Measurements from ENCODE around the gene ARFIP2. TPM values are rescaled to one million over a fixed set of nuclear protein-coding genes. Genes with fewer than 3 reads are reported as not detected.

ARFIP2 gene
- polyA plus RNA-seq, 1 of the 3 experiments (the other 2 are of a cell fraction), result 128 TPM

DNA sequence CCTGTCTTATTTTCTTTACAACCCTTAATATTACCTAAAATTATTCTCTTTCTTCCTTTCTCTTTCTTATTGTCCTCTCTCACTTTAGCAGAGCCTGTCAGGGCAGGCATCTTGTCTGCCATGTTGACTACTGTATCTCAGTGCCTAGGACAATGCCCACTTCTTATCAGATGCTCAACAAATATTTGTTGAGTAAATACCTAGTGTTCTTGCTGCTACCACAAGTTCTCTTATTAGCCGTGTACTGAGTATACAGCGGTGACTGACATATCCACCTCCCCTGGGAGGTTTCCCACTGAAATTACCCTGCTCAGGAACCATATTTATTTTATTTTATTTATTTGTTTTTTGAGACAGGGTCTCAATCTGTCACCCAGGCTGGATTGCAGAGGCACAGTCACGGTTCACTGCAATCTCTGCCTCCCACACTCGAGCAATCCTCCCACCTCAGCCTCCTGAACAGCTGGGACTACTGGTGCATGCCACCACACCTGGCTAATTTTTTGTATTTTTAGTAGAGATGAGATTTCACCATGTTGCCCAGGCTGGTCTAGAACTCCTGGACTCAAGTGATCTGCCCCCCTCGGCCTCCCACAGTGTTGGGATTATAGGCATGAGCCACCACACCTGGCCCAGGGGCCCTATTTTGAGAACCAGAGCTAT is 47.0 kb downstream of the ARFIP2 start:
- Histone ChIP-seq H3K9ac (no peak overlapping the region), H3K4me1 (ENCODE audit: control insufficient read depth in 1 of 2, insufficient read depth in 2 of 2, low read depth in 1 of 2, low read length in 1 of 2) (peaks cover 0 to 1% of the 10 kb centered on the region in 2 experiments; a peak in 1 of 4 replicates), H3K27me3 (ENCODE audit: insufficient read depth) (no peaks in the 10 kb centered on the region), H2AFZ (ENCODE audit: low read depth) (no peak overlapping the region), H3K79me2 (ENCODE audit: insufficient read depth) (no peaks in the 10 kb centered on the region), H3K4me2 (no peak overlapping the region), H3K27ac (ENCODE audit: low read depth in 2 of 2, low read length in 1 of 2) (no peak overlapping the region), H3K9me3 (no peaks in the 10 kb centered on the region), H4K20me1 (ENCODE audit: insufficient read depth) (no peaks in the 10 kb centered on the region), H3K36me3 (replicated peaks in 1 of 2; ENCODE audit: control insufficient read depth in 1 of 2, insufficient read depth in 2 of 2, low read length in 1 of 2) (no peaks in the 10 kb centered on the region), H3F3A (replicated peaks; ENCODE audit: insufficient read depth) (no peaks in the 10 kb centered on the region), H3K4me3 (ENCODE audit: low read depth in 2 of 2, low read length in 1 of 2) (no peak overlapping the region), H3K9me2 (no peaks in the 10 kb centered on the region)
- no peak for DNase-seq
- CTCF ChIA-PET, result interaction anchor here (3.0 kb wide), 1 partner anchor 9 kb away, joined by 16 read pairs; no protein-coding TSS in a partner anchor
- TF ChIP-seq GATA2 (CRISPR knock-in tag; IDR thresholded peaks at IDR 0.05), result no peak
- TF ChIP-seq YY1 (IDR thresholded peaks at IDR 0.05; ENCODE audit: low read depth), result no peak
- no peak for TF ChIP-seq SMC3 (IDR thresholded peaks at IDR 0.05; ENCODE audit: low read depth, low read length)
- TF ChIP-seq EP300 (IDR thresholded peaks at IDR 0.05; ENCODE audit: borderline replicate concordance in 1 of 2, low read depth in 1 of 2, low read length in 1 of 2), result no peak
- no peak for TF ChIP-seq POLR2AphosphoS5 (IDR thresholded peaks at IDR 0.05; ENCODE audit: low read depth, low read length)
- TF ChIP-seq MAX (IDR thresholded peaks at IDR 0.05; ENCODE audit: low read depth), result no peak
- TF ChIP-seq NFIC (IDR thresholded peaks at IDR 0.05; ENCODE audit: borderline replicate concordance), result no peak
- TF ChIP-seq CHD2 (IDR thresholded peaks at IDR 0.05; ENCODE audit: low read length, partially characterized antibody), result no peak
- TF ChIP-seq, protein P1, sequence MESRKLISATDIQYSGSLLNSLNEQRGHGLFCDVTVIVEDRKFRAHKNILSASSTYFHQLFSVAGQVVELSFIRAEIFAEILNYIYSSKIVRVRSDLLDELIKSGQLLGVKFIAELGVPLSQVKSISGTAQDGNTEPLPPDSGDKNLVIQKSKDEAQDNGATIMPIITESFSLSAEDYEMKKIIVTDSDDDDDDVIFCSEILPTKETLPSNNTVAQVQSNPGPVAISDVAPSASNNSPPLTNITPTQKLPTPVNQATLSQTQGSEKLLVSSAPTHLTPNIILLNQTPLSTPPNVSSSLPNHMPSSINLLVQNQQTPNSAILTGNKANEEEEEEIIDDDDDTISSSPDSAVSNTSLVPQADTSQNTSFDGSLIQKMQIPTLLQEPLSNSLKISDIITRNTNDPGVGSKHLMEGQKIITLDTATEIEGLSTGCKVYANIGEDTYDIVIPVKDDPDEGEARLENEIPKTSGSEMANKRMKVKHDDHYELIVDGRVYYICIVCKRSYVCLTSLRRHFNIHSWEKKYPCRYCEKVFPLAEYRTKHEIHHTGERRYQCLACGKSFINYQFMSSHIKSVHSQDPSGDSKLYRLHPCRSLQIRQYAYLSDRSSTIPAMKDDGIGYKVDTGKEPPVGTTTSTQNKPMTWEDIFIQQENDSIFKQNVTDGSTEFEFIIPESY (IDR thresholded peaks at IDR 0.05; ENCODE audit: borderline replicate concordance, low read depth), result no peak
- no peak for TF ChIP-seq JUND (IDR thresholded peaks at IDR 0.05)
- TF ChIP-seq, protein P2, sequence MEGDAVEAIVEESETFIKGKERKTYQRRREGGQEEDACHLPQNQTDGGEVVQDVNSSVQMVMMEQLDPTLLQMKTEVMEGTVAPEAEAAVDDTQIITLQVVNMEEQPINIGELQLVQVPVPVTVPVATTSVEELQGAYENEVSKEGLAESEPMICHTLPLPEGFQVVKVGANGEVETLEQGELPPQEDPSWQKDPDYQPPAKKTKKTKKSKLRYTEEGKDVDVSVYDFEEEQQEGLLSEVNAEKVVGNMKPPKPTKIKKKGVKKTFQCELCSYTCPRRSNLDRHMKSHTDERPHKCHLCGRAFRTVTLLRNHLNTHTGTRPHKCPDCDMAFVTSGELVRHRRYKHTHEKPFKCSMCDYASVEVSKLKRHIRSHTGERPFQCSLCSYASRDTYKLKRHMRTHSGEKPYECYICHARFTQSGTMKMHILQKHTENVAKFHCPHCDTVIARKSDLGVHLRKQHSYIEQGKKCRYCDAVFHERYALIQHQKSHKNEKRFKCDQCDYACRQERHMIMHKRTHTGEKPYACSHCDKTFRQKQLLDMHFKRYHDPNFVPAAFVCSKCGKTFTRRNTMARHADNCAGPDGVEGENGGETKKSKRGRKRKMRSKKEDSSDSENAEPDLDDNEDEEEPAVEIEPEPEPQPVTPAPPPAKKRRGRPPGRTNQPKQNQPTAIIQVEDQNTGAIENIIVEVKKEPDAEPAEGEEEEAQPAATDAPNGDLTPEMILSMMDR (IDR thresholded peaks at IDR 0.05), result no peak
- 38% methylated on average over 5 of the region's 5 CpGs for WGBS (ENCODE audit: low lambda C conversion rate)
- POLR2A ChIA-PET, result no interaction called here

- Histone ChIP-seq H3K4me3 (ENCODE audit: low read depth in 2 of 2, low read length in 1 of 2) (no peak overlapping the region), H3K27me3 (ENCODE audit: insufficient read depth) (no peaks in the 10 kb centered on the region), H3K4me1 (ENCODE audit: control insufficient read depth in 1 of 2, insufficient read depth in 2 of 2, low read depth in 1 of 2, low read length in 1 of 2) (no peaks in the 10 kb centered on the region), H3F3A (replicated peaks; ENCODE audit: insufficient read depth) (no peaks in the 10 kb centered on the region), H3K9me3 (no peaks in the 10 kb centered on the region), H3K4me2 (no peak overlapping the region), H3K27ac (ENCODE audit: low read depth in 2 of 2, low read length in 1 of 2) (no peak overlapping the region), H3K79me2 (ENCODE audit: insufficient read depth) (no peaks in the 10 kb centered on the region), H3K9ac (no peak overlapping the region), H4K20me1 (ENCODE audit: insufficient read depth) (no peaks in the 10 kb centered on the region), H3K9me2 (no peaks in the 10 kb centered on the region), H2AFZ (ENCODE audit: low read depth) (no peak overlapping the region), H3K36me3 (replicated peaks in 1 of 2; ENCODE audit: control insufficient read depth in 1 of 2, insufficient read depth in 2 of 2, low read length in 1 of 2) (no peaks in the 10 kb centered on the region)
- ChIA-PET POLR2A (no interaction called here), CTCF (interaction anchor here (1.1 to 7.7 kb wide), 4 partner anchors 8 to 69 kb away, joined by 4 to 61 read pairs (median 8); partner anchors contain the start of gene HPX)
- WGBS (ENCODE audit: low lambda C conversion rate), result 0% methylated on average over 3 of the region's 3 CpGs
- DNase-seq, result no peak
- TF ChIP-seq PBX3 (IDR thresholded peaks at IDR 0.05) (no peak; the same call in 1 of the 2 replicates), RCOR1 (IDR thresholded peaks at IDR 0.05; ENCODE audit: low read length) (no peak), JUND (IDR thresholded peaks at IDR 0.05) (peak; percentile 81), TEAD4 (IDR thresholded peaks at IDR 0.05; ENCODE audit: borderline replicate concordance, insufficient read depth) (peak; percentile 85)
- TF ChIP-seq, protein P1 (IDR thresholded peaks at IDR 0.05; ENCODE audit: borderline replicate concordance, low read depth), result no peak
- TF ChIP-seq, protein P3, sequence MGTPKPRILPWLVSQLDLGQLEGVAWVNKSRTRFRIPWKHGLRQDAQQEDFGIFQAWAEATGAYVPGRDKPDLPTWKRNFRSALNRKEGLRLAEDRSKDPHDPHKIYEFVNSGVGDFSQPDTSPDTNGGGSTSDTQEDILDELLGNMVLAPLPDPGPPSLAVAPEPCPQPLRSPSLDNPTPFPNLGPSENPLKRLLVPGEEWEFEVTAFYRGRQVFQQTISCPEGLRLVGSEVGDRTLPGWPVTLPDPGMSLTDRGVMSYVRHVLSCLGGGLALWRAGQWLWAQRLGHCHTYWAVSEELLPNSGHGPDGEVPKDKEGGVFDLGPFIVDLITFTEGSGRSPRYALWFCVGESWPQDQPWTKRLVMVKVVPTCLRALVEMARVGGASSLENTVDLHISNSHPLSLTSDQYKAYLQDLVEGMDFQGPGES (IDR thresholded peaks at IDR 0.05; ENCODE audit: low read depth, low read length), result no peak
- TF ChIP-seq, protein P4, sequence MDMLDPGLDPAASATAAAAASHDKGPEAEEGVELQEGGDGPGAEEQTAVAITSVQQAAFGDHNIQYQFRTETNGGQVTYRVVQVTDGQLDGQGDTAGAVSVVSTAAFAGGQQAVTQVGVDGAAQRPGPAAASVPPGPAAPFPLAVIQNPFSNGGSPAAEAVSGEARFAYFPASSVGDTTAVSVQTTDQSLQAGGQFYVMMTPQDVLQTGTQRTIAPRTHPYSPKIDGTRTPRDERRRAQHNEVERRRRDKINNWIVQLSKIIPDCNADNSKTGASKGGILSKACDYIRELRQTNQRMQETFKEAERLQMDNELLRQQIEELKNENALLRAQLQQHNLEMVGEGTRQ (IDR thresholded peaks at IDR 0.05; ENCODE audit: borderline replicate concordance, low read depth, low read length), result no peak
Measured at GRCh38 chr11:6431861-6432260, 49.3 kb downstream of the ARFIP2 start.
